D721Med (cell line): ENCODE measurements around the gene CCK.

Source experiments
- DNase-seq: peaks from one replicate; pipeline ENCODE4 v3.0.0; 2011; ENCODE audit warnings: low spot score; ENCODE audit not compliant: insufficient read length
- FAIRE-seq: peaks from 2 replicates; lab custom pipeline; 2011; peaks lifted over from hg19 to GRCh38; lab: Jason Lieb, UNC
- TF ChIP-seq, protein P1 (sequence below): IDR thresholded peaks from 2 replicates; pipeline ENCODE4 v1.5.1; 2012; ENCODE audit warnings: mild to moderate bottlenecking, control low read depth; ENCODE audit not compliant: insufficient read depth; ENCODE audit errors: missing control alignments

The CCK gene

GRCh38 chr3:42235532-42235931, 30.5 kb downstream of the CCK start:
- no peak for FAIRE-seq
- no peak for DNase-seq
- TF ChIP-seq, protein P1, sequence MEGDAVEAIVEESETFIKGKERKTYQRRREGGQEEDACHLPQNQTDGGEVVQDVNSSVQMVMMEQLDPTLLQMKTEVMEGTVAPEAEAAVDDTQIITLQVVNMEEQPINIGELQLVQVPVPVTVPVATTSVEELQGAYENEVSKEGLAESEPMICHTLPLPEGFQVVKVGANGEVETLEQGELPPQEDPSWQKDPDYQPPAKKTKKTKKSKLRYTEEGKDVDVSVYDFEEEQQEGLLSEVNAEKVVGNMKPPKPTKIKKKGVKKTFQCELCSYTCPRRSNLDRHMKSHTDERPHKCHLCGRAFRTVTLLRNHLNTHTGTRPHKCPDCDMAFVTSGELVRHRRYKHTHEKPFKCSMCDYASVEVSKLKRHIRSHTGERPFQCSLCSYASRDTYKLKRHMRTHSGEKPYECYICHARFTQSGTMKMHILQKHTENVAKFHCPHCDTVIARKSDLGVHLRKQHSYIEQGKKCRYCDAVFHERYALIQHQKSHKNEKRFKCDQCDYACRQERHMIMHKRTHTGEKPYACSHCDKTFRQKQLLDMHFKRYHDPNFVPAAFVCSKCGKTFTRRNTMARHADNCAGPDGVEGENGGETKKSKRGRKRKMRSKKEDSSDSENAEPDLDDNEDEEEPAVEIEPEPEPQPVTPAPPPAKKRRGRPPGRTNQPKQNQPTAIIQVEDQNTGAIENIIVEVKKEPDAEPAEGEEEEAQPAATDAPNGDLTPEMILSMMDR, result no peak

GRCh38 chr3:42230860-42231259, 35.1 kb downstream of the CCK start:
- DNase-seq (no peak), FAIRE-seq (no peak)
- TF ChIP-seq, protein P1, result no peak

DNA sequence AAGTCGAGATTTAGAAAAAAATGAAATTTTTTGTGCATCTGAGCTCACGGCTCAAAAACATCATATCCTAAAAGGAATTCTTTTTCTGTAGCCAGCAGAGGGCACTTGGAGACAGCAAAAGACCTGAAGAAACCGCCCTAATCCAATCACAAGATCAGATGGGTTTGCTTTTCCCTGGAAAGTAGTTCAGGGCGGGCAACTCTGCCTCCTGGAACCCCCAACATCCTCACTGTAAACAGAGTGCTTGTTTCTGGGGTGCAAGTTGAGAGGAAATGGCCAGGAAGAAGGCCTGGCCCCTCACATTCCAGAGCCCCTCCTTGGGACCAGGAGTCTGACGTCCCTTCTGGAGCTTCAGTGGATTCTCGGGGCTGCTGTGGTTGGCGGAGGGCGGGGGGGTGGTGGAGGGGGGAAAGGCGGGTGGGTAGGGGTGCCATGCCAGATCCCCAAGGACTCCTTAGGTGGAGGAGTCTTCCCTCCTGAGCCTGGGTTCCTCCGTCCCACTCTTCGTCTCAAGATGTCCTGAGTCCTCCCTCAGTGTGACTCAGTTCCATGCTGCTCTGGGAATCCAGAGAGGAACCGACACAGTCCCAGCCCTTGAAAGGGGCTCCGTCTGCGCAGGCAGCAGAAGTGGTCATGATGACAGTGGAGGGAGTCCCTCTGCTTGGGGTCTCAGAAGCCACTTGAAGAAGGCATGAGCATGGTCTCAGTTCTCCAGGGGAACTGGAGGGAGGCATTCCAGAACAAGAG, 35.9 kb downstream of the CCK start:
- TF ChIP-seq, protein P1, result peak; percentile 61
- DNase-seq, result no peak
- no peak for FAIRE-seq

DNA sequence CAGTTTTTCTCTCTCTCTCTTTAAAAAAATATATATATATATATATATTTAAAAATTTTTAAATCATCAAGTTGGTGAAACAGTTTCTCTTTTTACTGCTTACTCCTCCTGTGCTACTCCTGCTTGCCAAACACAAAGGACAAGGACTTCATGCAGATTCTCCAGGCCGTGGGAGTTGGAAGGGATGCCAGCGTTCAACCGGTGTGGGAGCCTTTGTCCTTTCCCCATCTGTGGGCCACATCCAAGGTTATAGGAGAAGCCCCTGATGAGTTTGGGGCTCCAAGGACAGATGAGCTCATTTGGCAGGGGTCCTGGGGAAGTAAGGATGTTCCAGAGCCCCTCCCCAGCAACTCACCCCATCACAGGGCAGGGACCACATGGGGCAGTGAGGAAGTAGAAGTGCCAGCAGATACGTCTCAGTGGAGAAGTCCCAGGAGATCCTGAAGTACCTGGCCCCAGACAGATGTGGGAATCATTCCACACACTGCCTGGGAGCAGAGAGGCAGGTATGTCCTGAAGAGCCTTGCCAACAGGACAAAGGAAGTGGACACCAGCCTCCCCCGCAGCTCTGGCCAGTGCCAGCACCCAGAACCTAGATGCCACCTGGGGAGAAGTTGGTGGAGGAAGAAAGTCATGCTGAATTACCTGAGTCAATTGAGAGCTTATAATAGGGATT, 36.6 kb downstream of the CCK start:
- TF ChIP-seq, protein P1, result no peak
- DNase-seq, result no peak
- FAIRE-seq, result no peak

GRCh38 chr3:42228796-42229195, 37.2 kb downstream of the CCK start:
- DNase-seq (no peak), FAIRE-seq (no peak)
- TF ChIP-seq, protein P1, result peak; percentile 25

GRCh38 chr3:42226470-42227425, 39.2 kb downstream of the CCK start:
- DNase-seq (no peak), FAIRE-seq (no peak)
- TF ChIP-seq, protein P1, result no peak
